Inflammatory macrophage treated with lipopolysaccharide for 1 hour (primary cell): ENCODE measurements around the gene VCPKMT.
A peak's percentile ranks its signal among the peaks of the same experiment; 100 is the strongest.

Source experiments
- DNase-seq, 2 donors: peaks; one replicate each; pipeline ENCODE4 v3.0.0-alpha.2; 2020 to 2022

The VCPKMT gene

GRCh38 chr14:50116181-50116956, at the start of gene VCPKMT:
Gene VCPKMT, minus strand, starts transcription at chr14:50116572. Its CDS starts 20 bp downstream, at chr14:50116552.
- peak; percentile 89 to 96 for DNase-seq

GRCh38 chr14:50156111-50156510, 39.7 kb upstream of the VCPKMT start:
- DNase-seq = no peak

GRCh38 chr14:50148799-50149198, 32.4 kb upstream of the VCPKMT start:
- DNase-seq = no peak

GRCh38 chr14:50139192-50139591, 22.8 kb upstream of the VCPKMT start:
- DNase-seq = no peak

DNA sequence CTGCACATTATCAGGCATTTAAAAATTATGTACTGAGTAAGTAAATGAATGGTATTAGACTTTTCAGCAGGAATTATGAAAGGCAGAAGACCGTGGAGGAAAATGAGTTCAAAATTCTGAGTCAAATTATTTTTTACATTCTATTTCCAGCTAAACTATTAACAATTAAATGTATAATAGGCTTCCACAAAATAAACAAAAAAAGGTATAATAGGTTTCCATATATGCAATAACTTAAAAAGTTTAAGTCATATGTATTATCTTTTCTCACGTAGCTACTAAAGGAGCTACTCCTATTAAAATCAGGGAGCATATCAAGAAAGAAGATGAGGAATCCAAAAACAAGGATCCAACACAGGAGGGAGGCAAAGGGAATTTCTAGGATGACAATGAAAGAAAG, 11.4 kb upstream of the VCPKMT start:
- DNase-seq = no peak

- DNase-seq = no peak
Measured at GRCh38 chr14:50123062-50123461, 6.7 kb upstream of the VCPKMT start.

DNA sequence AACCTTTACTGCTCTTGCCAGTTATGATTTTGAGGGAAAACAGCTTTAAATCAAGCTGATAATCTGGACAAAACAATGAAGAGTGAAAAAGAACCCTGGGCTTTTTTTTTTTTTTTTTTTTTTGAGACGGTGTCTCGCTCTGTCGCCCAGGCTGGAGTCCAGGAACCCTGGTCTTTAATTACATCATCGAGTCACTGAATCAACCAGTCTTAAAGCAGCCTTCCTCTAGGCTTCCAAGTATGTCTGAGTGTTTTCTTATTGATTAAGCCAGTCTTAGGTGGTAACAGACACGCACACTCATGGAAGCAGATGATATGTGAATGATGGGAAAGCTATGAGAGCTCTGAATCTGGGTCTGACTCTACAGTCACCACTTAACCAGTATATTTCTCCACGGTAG, 5.9 kb upstream of the VCPKMT start:
- DNase-seq = no peak

- no peak for DNase-seq
Measured at GRCh38 chr14:50121486-50121885, 5.1 kb upstream of the VCPKMT start.

GRCh38 chr14:50117456-50117855, 1.1 kb upstream of the VCPKMT start:
- DNase-seq = no peak

- no peak for DNase-seq
Measured at GRCh38 chr14:50116966-50117365, 594 bp upstream of the VCPKMT start.

GRCh38 chr14:50113381-50114035, 2.9 kb downstream of the VCPKMT start:
- DNase-seq = no peak

GRCh38 chr14:50110323-50111037, 5.9 kb downstream of the VCPKMT start:
- DNase-seq = no peak

DNA sequence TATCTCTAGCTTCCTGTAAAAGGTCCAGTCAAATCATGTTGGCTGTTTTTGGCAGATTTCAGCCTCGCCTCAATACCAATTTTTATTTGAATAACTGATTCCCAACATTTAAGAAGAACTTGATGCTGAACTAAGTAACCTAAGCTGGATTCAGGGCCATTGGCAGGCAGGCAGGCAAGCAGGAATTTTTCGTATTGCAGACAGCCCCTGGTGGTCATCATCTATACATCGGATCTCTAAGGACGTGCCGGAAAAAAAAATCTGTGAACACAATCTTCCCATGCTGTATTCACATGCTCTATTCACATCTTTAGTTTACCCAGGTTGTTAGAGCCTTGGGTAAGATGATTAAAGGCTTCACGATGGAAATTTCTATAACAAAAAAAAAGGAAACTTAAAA, 7.0 kb downstream of the VCPKMT start:
- no peak for DNase-seq

GRCh38 chr14:50107850-50108249, 8.5 kb downstream of the VCPKMT start:
- DNase-seq = no peak

- DNase-seq = no peak
Measured at GRCh38 chr14:50106178-50106577, 10.2 kb downstream of the VCPKMT start.

GRCh38 chr14:50103558-50103957, 12.8 kb downstream of the VCPKMT start:
- DNase-seq = no peak

GRCh38 chr14:50101417-50101816, 15.0 kb downstream of the VCPKMT start:
- DNase-seq = no peak

GRCh38 chr14:50100805-50101204, 15.6 kb downstream of the VCPKMT start:
- DNase-seq = no peak

DNA sequence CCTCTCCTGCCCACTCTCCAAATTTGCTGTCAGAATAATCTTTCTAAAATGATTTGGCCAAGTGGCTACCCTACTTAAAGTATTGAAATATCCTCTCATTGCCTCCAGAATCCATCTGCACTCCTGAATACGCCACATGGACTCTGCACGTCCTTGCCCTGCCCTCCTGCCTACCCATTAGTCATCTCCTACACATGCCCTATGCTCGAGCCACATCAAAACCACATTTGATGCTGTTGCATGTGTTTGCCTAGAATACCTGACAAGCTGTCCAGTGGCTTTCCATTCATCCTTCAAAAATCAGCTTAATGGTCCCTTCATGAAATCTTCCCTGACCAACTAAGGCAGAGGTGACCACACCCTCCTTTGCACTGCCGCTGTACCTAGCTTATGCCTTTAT, 17.0 kb downstream of the VCPKMT start:
- no peak for DNase-seq

DNA sequence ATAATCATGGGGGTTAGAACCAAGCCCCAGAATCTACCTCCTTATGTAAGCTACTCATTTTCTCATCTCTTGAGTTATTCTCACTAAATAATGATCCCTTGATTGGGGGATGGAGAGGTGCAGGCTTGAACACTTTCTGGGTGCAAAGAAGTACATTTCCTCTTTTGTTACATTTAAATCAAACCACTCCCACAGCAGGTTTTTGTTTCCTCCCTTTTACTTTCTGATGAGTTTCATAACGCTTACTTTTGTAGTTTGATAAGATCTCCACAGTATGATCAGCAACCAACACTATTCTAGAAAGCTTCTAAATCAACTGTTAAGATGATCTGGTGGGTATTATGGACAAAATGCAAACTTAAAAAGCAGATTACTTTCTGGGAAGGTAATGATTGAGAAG, 20.5 kb downstream of the VCPKMT start:
- DNase-seq = no peak

DNA sequence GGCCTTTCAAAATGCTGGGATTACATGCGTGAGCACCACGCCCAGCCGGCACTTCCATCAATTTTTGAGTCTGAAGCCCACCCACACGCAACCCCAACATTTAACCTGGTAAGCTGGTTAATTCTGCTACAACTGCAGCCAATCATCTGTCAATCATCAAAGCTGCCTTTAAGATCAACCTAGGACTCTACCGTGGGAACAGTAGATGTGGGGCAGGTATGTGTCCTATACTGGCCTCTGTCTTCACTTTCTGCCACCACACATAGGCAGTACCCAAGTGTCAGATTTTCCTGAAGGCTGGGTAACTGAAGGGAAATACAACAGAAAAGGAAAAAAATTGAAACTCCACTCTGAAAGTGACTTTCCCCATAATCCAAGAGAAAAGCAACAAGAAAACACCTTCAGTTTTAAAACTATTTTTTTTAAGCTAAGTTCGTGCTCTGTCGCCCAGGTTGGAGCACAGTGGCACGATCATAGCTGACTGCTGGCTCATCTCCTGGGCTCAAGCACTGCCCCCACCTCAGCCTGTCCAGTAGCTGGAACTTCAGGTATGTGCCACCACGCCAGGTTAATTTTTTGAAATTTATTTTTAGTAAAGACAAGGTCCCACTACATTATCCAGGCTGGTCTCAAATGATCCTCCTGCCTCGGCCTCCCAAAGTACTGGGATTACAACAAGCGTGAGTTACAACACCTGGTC, 22.2 kb downstream of the VCPKMT start:
- DNase-seq = no peak

- no peak for DNase-seq
Measured at GRCh38 chr14:50093496-50093895, 22.9 kb downstream of the VCPKMT start.

DNA sequence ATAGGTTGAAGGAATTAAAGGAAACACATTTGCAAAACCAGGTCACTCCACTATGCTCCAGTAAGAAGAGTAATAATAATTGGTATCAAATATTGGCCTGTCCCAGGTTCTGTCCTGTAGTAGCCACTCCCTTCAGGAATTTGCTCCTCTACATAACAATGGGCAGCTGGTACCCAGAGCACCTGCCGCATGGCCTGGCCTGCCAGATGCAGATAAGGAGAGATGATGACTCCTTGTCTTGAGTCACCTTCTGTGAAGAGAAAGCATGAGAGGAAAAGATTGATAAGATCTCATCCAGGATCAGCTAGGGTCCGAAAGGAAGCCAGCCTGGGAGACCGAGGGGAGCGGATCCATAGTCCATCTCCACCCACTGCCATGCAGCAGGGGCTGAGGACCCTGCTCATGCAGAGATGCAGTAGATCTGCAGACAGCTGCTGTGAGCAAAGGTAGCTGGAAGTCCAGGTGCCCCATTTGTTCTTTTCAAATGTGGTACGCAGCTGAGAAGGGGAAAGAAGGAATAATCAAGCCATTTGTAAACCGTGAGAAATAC, 24.3 kb downstream of the VCPKMT start:
- no peak for DNase-seq
